HG02938 (cell line): Measurements from ENCODE around the gene PKHD1.

ENCODE experiments used
- ATAC-seq: cut with Tn5 transposase; IDR thresholded peaks from one replicate; pipeline ENCODE4 v1.9.1; 2021; ENCODE audit warnings: mild to moderate bottlenecking, moderate library complexity; ENCODE audit not compliant: unreplicated experiment

The PKHD1 gene

DNA sequence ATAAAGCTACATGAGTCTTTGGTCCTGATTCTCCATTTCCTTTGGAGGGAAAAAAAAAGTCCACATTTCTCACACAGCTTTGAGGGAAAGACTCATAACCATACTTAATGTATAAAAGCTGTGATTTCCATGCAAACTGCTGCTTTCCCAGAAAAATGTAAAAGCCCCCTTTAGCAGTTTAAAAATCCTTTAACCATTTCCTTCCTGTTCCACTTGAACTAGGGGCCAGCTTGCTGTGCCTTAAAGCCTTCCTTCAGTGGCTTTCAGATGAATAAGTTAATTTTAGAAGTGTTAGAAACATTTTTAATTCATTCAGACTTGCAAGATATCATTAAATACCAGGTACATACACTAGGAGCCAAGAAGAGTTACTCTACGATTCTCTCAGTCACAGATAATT, 273.5 kb downstream of the PKHD1 start:
- ATAC-seq, result no peak

DNA sequence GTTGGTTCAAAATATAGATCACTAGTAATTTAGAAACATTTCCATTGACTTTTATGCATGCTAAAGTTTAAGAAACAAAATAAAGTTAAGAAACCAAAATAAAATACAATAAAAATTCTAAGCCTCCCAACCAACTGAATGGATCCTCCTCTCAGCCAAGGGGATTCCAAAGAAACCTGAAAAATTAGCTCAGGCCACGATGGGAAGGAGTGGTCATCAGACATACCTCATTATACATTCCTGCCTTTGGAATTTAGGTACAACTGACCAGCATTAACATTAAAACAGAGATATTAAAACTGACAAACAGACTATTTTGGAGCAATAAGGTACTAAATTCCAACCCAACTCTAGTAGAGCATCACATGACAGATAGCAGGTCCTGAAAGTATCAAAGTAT, 275.2 kb downstream of the PKHD1 start:
- no peak for ATAC-seq

DNA sequence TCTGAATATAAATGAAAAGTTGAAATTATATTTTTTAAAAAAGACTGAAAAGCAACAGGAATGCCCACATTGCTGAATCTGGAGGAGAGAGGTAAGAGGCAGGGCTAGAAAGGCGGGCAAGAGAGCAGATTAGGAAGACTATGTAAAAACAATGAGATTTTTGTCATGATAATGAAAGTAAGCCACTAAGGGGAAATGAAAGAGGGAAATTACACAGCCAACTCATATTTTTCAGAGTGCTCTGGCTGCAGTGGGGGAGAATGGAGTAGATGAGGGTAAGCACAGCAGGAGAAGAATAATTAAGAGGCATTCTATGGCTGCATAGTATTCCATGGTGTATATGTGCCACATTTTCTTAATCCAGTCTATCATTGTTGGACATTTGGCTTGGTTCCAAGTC, 281.9 kb downstream of the PKHD1 start:
- no peak for ATAC-seq

GRCh38 chr6:51800603-51801002, 286.8 kb downstream of the PKHD1 start:
- no peak for ATAC-seq

- no peak for ATAC-seq
These were observed 294.0 kb downstream of the PKHD1 start for GRCh38 chr6:51793393-51793792.

GRCh38 chr6:51792273-51793030, 295.0 kb downstream of the PKHD1 start:
- ATAC-seq, result no peak

DNA sequence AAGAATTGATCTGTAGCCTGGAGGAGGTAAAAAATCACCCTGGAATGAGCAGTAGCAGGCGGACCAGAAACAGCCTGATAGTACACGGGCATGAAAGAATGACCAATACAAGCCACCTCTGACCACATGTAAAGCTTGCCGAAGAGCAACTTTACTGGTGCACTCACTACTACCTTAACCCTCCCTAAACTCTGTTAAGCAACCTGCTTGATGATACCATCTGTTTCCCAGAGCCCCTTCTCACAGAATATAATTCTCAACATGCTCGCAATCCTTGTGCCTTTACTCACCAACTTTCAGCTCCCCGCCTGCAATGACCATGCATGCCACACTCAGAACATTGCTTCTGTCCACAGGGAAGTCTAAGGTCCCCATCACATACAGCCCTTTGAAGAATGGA, 296.5 kb downstream of the PKHD1 start:
- ATAC-seq, result no peak

DNA sequence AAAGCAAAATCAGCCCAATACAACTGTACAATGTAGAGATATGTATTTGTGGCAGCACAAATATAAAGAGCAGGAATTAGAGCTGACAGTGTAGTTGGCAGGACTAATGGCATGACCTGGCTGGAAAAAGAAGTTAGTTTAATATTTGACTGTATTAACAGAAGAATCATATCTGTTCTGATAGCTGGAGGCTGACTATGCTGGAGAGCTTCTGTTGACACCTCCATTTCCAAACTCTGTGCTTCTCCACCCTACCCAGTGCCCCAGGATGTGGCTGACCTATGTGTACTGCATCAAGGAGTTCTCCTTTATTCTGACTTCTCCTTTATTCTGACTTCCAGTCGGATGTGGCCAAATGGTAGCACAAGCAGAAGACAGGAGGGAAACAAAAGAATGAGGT, 299.3 kb downstream of the PKHD1 start:
- no peak for ATAC-seq

- ATAC-seq, result no peak
These were observed 308.7 kb downstream of the PKHD1 start for GRCh38 chr6:51778666-51779065.

GRCh38 chr6:51777618-51778017, 309.8 kb downstream of the PKHD1 start:
- no peak for ATAC-seq

DNA sequence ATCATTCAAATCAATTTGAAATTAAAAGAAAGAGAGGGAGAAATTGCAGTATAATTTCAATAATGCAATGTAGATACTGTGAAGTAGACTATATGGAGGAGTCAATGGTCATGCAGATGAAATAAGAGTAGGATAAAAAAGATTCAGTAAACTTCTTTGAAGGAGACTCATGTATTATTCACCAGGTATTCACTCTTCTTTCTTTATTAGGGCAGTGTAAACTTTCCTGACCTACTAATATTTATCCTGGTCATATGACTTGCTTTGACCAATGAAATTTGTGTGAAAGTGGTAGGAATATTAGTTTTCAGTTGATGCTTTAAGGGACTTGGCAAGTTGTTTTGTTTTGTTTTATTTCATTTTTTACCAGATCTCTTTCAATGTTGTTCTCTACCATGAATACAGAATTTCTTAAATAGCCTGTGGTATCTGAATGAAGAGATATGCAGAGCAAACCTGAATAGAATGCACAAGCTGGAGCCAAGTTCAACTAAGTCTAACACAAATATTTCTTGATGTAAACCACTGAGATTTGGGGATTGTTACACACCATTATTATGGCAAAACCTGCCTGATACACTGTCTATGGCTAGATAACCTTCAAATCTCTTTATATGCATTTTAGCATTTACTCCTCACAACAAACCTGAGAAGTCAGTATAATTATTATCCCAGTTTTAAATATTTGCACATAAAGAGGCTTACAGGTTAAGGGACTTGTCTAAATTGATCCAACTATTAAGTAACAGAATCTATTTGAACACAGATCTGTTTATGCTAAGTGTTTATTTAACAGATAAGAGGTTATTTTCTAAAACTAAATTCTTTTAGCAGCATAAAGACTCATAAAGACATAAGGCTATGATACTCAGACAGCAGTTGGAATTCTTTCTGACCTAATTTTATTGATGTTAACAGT, 311.2 kb downstream of the PKHD1 start:
- no peak for ATAC-seq

GRCh38 chr6:51768087-51768486, 319.3 kb downstream of the PKHD1 start:
- ATAC-seq, result no peak

- ATAC-seq, result no peak
These were observed 322.2 kb downstream of the PKHD1 start for GRCh38 chr6:51765230-51765629.

DNA sequence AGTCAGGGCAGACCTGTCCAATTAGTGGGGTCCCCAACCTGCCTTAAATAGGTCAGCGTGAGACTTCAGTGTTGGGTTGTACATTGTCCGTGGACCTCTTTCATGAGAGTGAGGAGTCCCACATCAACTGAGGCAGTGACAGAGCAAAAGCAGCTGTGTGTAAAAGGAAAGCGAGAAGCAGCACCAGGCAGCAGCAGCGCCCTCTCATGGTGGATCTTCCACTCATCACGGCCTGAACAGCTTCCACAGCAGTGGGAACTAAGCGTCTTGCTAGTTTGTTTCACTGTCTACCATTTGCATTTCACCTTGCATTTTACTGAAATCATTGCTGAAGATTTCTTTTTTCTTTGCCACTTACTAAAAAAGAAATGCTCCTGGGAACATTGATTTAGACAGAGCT, 333.8 kb downstream of the PKHD1 start:
- no peak for ATAC-seq

DNA sequence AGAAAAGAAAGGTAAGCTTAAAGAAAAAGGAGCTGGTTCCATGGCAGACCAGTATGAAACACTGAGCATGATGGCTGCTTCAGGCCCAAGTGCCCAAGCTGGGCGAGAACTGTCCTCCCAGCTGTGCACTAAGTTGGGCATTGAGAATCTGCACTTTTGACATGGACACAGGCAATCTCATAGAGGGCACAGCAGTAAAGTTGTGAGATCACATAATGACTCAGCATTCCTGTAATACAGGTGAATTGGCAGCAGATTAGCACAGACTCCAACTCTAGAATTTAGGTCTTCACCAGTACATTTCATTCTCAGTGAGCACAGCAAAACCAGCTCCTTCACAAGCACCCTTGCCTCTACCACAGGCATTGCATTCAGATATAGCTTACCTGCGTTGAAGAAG, 343.4 kb downstream of the PKHD1 start:
- no peak for ATAC-seq

- ATAC-seq, result no peak
These were observed 346.8 kb downstream of the PKHD1 start for GRCh38 chr6:51740658-51741057.

DNA sequence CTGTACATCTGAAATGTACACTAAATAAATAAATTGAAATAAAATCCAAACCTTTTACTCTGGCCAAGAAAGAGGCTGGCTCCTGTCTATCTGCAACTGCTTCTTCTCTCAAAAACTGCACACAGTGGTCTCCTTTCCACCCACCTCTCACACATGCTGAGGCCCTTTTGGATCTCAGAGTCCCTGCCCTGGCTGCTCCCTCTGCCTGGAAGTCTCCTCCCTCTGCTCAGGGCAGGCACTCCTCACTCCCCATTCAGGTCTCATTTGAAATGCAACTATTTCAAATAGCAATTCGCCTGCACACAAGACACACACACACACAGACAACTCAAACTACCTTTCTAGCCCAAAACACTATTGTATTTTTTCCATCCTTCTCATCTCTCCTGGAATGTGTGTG, 348.8 kb downstream of the PKHD1 start:
- ATAC-seq, result no peak

DNA sequence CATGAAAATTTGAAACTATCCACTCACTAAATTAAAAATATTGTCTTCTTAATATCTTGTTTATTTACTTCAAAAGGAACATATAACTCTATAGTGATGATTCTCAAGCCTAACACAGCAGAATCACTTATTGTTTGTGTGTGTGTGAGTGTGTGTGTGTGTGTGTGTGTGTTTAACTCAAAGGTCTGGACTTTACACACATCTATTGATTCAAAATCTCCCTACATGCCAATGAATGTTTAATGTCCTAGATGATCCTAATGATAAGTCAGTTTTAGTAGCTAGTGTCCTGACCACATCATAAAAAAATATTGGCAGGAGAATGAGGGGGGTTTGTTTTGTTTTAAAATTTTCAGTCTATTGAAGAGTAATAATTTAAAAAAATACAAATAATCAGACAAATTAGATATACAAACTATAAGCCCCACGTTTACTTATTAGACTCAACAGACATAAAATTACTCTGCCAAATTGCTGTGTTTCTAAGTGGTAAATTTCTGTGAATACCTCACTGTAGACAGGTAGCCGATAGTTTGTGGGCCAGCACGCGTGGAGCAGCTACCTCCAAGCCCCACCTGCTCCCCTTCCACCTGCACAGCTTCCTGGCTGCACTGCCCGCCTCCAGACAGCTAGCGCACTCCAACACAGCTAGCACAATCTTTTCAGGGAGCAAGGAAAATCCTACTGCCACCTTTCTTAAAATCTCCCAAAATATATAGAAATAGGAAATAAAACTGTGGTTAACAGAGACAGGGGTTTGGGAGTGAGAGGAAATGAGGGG, 349.6 kb downstream of the PKHD1 start:
- ATAC-seq, result no peak

DNA sequence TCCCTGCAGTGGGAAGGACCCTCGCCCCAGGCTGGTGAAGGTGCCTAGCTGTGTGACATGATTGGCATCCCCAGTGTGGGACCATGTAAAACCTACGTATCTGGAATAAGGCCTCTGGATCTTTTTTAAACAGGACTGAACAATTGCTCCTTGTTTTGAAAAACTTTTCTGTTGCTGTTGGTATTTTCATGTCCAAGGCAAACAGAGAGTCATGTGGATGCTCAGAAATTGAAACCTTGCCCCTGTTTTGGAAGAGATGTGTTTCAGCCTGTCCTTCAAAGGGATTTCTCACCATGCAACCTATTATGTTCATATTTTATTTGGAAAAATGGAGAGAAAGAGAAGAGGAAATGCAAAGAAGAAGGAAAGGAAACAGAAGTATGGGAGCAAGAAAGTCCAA, 362.3 kb downstream of the PKHD1 start:
- ATAC-seq, result no peak

DNA sequence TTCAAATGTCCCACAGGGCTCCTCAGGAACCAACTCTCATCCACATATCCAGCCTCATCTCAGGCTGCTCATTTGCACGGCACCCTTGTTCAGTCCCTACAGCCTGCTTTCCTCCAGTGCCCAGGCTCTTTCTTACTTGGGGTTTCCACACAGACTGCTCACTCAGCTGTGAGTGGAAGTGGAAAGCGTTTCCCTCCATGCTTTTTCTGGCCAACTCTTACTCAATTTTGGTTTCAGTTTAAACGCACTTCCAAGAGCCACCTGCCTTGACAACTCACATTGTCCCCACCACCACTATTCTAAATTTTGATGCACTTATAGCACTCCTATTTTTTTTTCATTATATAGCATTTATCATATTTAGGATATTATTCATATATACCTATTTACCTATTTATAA, 367.1 kb downstream of the PKHD1 start:
- no peak for ATAC-seq

DNA sequence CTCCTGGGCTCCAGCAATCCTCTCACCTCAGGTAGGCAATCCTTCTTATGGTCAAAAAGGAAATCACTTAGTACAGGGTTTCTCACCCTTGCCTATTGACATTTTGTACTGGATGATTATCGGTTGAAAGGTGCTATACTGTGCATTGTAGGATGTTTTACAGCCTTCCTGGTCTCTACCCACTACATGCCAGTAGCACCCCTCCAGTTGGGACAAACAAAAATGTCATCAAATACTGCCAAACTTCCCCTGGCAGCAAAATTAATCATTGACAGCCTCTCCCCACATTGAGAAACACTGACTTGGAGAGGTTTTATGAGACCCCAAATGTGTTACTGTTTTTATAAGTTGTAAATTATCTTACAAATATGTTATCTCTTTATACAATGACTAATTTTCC, 368.1 kb downstream of the PKHD1 start:
- ATAC-seq, result no peak
